Transverse colon (tissue), 4 donors: ENCODE results near the gene SH3RF3.

Source experiments
- POLR2AphosphoS5 ChIP-seq, 3 donors: sonication (generic); formaldehyde crosslinking; IDR thresholded peaks; one replicate each; pipeline ENCODE4 v1.6.1; 2016; ENCODE audit warnings: antibody characterized with exemption in 3 of 3
- TF ChIP-seq, protein P1 (sequence below), 5 experiments: fragments of 200-600 bp in 3 of 5; fragments of 450-650 bp in 2 of 5; sonication (generic) in 3 of 5; IDR thresholded peaks; 1 replicate in 2 of 5; 2 replicates in 3 of 5; pipeline ENCODE4 v1.5.1; 2016 to 2017; ENCODE audit warnings: antibody characterized with exemption in 5 of 5, inconsistent platforms in 3 of 5, mild to moderate bottlenecking in 2 of 5, moderate library complexity in 1 of 5

DNA sequence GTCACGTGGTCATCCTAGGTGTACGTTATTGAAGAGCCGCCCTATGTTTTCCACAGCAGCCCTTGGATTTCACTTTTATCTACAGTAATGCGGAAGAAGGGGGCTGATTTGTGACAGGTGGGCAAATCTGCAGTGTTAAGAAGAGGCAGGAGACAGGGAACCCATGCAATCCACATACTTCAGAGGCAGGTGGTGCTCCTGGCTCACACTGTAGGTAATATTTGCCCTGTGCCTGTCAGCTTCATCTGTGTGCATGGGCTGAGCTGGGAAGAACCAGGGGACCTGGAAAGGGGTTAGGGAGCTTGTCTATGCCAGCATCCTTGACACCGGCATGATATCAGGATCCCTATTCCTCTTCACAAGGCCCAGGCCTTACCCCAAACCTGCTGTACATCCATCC is 183.9 kb downstream of the SH3RF3 start:
- TF ChIP-seq POLR2AphosphoS5 (IDR thresholded peaks at IDR 0.05), result no peak
- TF ChIP-seq, protein P1, sequence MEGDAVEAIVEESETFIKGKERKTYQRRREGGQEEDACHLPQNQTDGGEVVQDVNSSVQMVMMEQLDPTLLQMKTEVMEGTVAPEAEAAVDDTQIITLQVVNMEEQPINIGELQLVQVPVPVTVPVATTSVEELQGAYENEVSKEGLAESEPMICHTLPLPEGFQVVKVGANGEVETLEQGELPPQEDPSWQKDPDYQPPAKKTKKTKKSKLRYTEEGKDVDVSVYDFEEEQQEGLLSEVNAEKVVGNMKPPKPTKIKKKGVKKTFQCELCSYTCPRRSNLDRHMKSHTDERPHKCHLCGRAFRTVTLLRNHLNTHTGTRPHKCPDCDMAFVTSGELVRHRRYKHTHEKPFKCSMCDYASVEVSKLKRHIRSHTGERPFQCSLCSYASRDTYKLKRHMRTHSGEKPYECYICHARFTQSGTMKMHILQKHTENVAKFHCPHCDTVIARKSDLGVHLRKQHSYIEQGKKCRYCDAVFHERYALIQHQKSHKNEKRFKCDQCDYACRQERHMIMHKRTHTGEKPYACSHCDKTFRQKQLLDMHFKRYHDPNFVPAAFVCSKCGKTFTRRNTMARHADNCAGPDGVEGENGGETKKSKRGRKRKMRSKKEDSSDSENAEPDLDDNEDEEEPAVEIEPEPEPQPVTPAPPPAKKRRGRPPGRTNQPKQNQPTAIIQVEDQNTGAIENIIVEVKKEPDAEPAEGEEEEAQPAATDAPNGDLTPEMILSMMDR (IDR thresholded peaks at IDR 0.05), result no peak
